C4-2B (cell line): ENCODE measurements around the gene SNTG2.

ENCODE experiments used
- H3K27ac ChIP-seq: fragments of 450-650 bp; 2 replicates; pipeline ENCODE4 v1.5.1; 2017
- ZFX ChIP-seq: fragments of 450-650 bp; IDR thresholded peaks from 2 replicates; pipeline ENCODE4 v1.6.1; 2017
- TF ChIP-seq, protein P1 (sequence below): fragments of 450-650 bp; conservative IDR thresholded peaks from 2 replicates; pipeline ENCODE4 v1.5.1; 2017; ENCODE audit warnings: mild to moderate bottlenecking

Gene SNTG2

DNA sequence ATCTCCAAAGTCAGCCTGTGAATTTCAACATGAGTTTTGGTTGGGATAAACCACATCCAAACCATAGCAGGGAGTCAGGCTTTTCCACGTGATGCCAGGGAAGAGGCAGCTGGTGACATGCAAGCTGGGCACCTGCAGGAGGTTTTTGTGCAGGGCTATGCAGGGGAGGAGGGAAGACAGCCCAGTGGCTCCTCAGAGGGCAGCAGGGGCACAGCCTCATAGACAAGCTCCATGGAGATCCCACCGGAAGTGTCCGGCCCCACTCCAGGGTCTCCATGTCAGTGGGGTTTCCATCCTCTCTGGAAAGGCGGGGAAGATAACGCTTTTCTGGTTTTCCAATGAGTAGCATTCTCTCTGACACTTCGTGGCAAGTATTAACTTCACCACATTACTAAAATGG lies 327.0 kb downstream of the SNTG2 start:
- no peak overlapping the region for H3K27ac ChIP-seq
- TF ChIP-seq ZFX: no peak
- TF ChIP-seq, protein P1, sequence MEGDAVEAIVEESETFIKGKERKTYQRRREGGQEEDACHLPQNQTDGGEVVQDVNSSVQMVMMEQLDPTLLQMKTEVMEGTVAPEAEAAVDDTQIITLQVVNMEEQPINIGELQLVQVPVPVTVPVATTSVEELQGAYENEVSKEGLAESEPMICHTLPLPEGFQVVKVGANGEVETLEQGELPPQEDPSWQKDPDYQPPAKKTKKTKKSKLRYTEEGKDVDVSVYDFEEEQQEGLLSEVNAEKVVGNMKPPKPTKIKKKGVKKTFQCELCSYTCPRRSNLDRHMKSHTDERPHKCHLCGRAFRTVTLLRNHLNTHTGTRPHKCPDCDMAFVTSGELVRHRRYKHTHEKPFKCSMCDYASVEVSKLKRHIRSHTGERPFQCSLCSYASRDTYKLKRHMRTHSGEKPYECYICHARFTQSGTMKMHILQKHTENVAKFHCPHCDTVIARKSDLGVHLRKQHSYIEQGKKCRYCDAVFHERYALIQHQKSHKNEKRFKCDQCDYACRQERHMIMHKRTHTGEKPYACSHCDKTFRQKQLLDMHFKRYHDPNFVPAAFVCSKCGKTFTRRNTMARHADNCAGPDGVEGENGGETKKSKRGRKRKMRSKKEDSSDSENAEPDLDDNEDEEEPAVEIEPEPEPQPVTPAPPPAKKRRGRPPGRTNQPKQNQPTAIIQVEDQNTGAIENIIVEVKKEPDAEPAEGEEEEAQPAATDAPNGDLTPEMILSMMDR: no peak

DNA sequence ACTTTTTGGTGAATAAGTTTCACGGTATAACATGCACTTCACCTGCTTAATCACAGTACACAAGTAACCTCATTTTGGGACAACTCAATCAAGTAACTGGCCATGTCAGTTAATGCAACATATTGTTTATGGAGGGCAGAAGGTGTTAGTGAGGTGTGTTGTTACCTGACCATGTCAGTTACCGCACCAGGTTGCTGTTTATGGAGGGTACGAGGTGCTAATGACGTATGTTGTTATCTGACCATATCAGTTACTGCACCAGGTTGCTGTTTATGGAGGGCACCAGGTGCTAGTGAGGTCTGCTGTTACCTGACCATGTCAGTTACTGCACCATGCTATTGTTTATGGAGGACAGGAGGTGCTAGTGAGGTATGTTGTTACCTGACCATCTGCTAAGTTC lies 327.5 kb downstream of the SNTG2 start:
- TF ChIP-seq, protein P1: no peak
- no peak overlapping the region for H3K27ac ChIP-seq

DNA sequence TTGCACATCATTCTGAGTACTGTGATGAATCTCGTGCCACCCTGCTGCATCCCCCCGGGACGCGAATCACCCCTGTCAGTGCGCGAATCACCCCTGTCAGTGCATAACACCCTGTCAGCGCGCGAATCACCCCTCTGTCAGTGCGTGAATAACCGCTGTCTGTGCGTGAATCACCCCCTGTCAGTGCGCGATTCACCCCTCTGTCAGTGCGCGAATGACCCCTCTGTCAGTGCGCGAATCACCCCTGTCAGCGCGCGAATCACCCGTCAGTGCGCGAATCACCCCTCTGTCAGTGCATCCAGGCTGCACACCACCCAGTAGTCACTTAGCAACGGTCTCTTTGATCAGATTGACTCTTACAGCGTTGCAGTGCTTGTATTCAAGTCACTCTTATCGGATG lies 328.2 kb downstream of the SNTG2 start:
- H3K27ac ChIP-seq: no peak overlapping the region
- TF ChIP-seq ZFX: no peak
- TF ChIP-seq, protein P1: no peak

DNA sequence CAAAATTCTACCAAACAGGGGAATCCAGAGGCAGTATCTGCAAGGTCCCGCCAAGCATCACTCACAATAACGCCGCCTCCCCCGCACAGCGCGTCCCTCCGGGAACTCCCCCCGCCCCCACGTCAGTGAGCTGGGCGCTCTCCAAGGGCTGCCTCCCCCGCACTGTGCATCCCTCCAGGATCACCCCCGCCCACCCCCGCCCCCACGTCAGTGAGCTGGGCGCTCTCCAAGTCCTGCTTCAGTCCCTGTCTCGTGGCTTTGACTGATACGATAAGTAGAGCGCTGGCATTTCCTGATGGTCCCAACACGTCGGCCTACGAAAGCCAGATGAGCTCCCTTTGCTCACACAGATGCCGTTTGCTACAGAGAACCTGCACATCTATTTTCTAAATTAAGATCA lies 331.9 kb downstream of the SNTG2 start:
- TF ChIP-seq, protein P1: no peak
- no peak for TF ChIP-seq ZFX
- no peak overlapping the region for H3K27ac ChIP-seq

DNA sequence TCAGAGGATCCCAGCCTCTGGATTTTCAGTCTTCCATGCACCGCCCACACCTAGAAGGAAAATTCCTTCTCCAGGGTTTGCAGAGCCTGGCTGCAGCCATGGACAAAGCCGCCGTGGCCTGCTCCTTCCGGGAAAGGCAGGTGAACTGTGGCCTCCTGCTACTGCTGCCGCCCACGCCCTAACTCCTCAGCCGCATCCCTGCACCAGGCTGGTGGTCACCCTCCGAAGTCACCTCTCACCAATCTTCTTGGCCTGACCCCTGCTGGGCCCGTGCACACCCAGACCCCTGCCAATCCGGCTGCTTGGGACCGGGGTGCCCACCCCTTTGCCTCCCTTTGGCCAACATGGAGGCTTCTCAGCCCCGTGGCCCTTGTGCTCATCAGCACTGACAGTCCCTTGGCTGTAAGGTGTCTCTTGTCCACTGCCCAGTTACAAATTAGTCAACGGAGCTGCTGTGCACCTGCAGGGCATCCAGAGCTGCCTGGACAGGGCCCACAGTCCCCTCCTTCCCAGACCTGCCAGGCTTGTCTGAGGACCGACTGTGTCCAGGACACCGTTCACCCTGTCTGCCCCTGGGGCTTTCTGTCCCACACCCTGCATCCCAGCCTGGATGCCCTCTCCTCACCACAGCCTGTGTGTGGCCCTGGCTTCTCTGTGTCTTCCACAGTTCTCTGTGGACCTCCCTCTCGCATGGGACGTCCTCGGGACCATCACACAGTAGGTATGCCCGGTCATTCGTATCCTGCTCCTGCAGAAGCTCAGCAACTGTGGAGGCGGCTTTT lies 332.6 kb downstream of the SNTG2 start:
- TF ChIP-seq, protein P1: no peak
- TF ChIP-seq ZFX: no peak
- H3K27ac ChIP-seq: no peak overlapping the region

DNA sequence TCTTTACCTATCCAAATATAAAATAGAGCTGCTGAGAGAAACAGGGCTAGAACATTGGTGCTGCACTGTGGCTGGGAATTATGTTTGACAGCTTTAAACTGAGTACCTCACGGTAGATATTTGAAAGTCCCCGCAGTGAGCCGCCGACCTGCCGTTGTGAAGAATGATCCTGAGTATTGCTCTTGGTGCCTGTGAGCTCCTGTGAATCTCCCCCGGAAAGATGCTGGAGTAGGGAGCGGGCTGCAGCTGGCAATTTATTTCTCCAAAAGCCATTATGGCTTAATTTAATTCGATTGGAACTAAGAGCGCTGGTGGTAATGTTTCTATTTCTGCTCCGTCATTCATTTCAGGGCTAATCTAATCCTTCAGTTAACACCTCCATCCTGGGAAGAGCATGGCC lies 333.2 kb downstream of the SNTG2 start:
- no peak overlapping the region for H3K27ac ChIP-seq
- no peak for TF ChIP-seq ZFX
- TF ChIP-seq, protein P1: no peak

DNA sequence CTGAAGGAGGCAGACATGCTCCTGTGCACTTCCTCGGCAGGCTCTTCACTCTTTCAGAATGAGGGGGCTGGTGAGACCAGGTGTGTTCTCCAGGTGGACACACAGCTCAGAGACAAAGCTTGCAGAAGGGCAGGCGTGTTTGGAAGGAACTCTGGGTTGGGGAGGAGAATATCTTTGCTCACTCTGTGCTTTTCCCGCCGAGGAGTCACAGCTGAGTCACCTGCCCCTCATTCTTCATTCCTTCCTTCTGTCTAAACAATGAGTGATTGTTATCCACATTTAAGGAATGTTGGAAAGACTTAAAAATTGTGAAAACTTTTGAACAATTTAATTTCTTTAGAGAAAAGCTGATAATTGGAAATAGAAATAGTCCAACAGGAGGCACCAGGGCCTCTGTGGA lies 336.3 kb downstream of the SNTG2 start:
- no peak overlapping the region for H3K27ac ChIP-seq
- TF ChIP-seq, protein P1: no peak
- TF ChIP-seq ZFX: no peak
